Measurements from ENCODE around the gene ANKRA2.

ANKRA2 gene

GRCh38 chr5:73591102-73591695 is 25.8 kb upstream of the ANKRA2 start:
- no peak overlapping the region for H3K9ac ChIP-seq (ENCODE audit: low read depth, low read length)
- no peaks in the 10 kb centered on the region for H3K9me3 ChIP-seq (ENCODE audit: control insufficient read depth, insufficient read depth, low read length)
- H3K27me3 ChIP-seq (ENCODE audit: control insufficient read depth, insufficient read depth, low read length), result no peaks in the 10 kb centered on the region
- no peak overlapping the region for H3K4me3 ChIP-seq (ENCODE audit: low read depth, low read length)
- H3K36me3 ChIP-seq (ENCODE audit: control insufficient read depth, insufficient read depth, low read length), result no peaks in the 10 kb centered on the region
- H3K4me1 ChIP-seq (ENCODE audit: control insufficient read depth, insufficient read depth, low read length), result no peaks in the 10 kb centered on the region

- Histone ChIP-seq H3K36me3 (ENCODE audit: control insufficient read depth, insufficient read depth, low read length) (no peaks in the 10 kb centered on the region), H3K4me1 (ENCODE audit: control insufficient read depth, insufficient read depth, low read length) (no peaks in the 10 kb centered on the region), H3K4me3 (ENCODE audit: low read depth, low read length) (no peak overlapping the region), H3K9ac (ENCODE audit: low read depth, low read length) (no peak overlapping the region), H3K27me3 (ENCODE audit: control insufficient read depth, insufficient read depth, low read length) (no peaks in the 10 kb centered on the region), H3K9me3 (ENCODE audit: control insufficient read depth, insufficient read depth, low read length) (no peaks in the 10 kb centered on the region)
These were observed 22.5 kb upstream of the ANKRA2 start for GRCh38 chr5:73587923-73588322.

- Histone ChIP-seq H3K4me1 (ENCODE audit: control insufficient read depth, insufficient read depth, low read length) (no peaks in the 10 kb centered on the region), H3K27me3 (ENCODE audit: control insufficient read depth, insufficient read depth, low read length) (no peaks in the 10 kb centered on the region), H3K36me3 (ENCODE audit: control insufficient read depth, insufficient read depth, low read length) (peaks cover 2% of the 10 kb centered on the region), H3K9me3 (ENCODE audit: control insufficient read depth, insufficient read depth, low read length) (no peaks in the 10 kb centered on the region), H3K4me3 (ENCODE audit: low read depth, low read length) (no peak overlapping the region), H3K9ac (ENCODE audit: low read depth, low read length) (no peak overlapping the region)
These were observed 17.1 kb upstream of the ANKRA2 start for GRCh38 chr5:73582285-73583145.

GRCh38 chr5:73565969-73566547 is 619 bp upstream of the ANKRA2 start:
- H3K9ac ChIP-seq (ENCODE audit: low read depth, low read length), result peak overlapping the region; percentile 92
- H3K27me3 ChIP-seq (ENCODE audit: control insufficient read depth, insufficient read depth, low read length), result no peaks in the 10 kb centered on the region
- H3K36me3 ChIP-seq (ENCODE audit: control insufficient read depth, insufficient read depth, low read length), result peaks cover 3% of the 10 kb centered on the region
- no peaks in the 10 kb centered on the region for H3K9me3 ChIP-seq (ENCODE audit: control insufficient read depth, insufficient read depth, low read length)
- H3K4me1 ChIP-seq (ENCODE audit: control insufficient read depth, insufficient read depth, low read length), result peaks cover 3% of the 10 kb centered on the region
- peak overlapping the region; percentile 98 for H3K4me3 ChIP-seq (ENCODE audit: low read depth, low read length)

GRCh38 chr5:73564675-73565074 is 764 bp downstream of the ANKRA2 start:
- no peaks in the 10 kb centered on the region for H3K36me3 ChIP-seq (ENCODE audit: control insufficient read depth, insufficient read depth, low read length)
- peak overlapping the region; percentile 98 for H3K4me3 ChIP-seq (ENCODE audit: low read depth, low read length)
- H3K9ac ChIP-seq (ENCODE audit: low read depth, low read length), result peak overlapping the region; percentile 92
- no peaks in the 10 kb centered on the region for H3K27me3 ChIP-seq (ENCODE audit: control insufficient read depth, insufficient read depth, low read length)
- peaks cover 3% of the 10 kb centered on the region for H3K4me1 ChIP-seq (ENCODE audit: control insufficient read depth, insufficient read depth, low read length)
- no peaks in the 10 kb centered on the region for H3K9me3 ChIP-seq (ENCODE audit: control insufficient read depth, insufficient read depth, low read length)

GRCh38 chr5:73564018-73564417 is 1.4 kb downstream of the ANKRA2 start:
- H3K9ac ChIP-seq (ENCODE audit: low read depth, low read length), result peak overlapping the region; percentile 56
- H3K27me3 ChIP-seq (ENCODE audit: control insufficient read depth, insufficient read depth, low read length), result no peaks in the 10 kb centered on the region
- peak overlapping the region; percentile 98 for H3K4me3 ChIP-seq (ENCODE audit: low read depth, low read length)
- no peaks in the 10 kb centered on the region for H3K9me3 ChIP-seq (ENCODE audit: control insufficient read depth, insufficient read depth, low read length)
- no peaks in the 10 kb centered on the region for H3K36me3 ChIP-seq (ENCODE audit: control insufficient read depth, insufficient read depth, low read length)
- peaks cover 3% of the 10 kb centered on the region for H3K4me1 ChIP-seq (ENCODE audit: control insufficient read depth, insufficient read depth, low read length)

- no peaks in the 10 kb centered on the region for H3K9me3 ChIP-seq (ENCODE audit: control insufficient read depth, insufficient read depth, low read length)
- H3K27me3 ChIP-seq (ENCODE audit: control insufficient read depth, insufficient read depth, low read length), result no peaks in the 10 kb centered on the region
- no peaks in the 10 kb centered on the region for H3K36me3 ChIP-seq (ENCODE audit: control insufficient read depth, insufficient read depth, low read length)
These were observed 6.5 kb downstream of the ANKRA2 start for GRCh38 chr5:73558950-73559349.

GRCh38 chr5:73552642-73553041 is 12.8 kb downstream of the ANKRA2 start:
- Histone ChIP-seq H3K4me3 (ENCODE audit: low read depth, low read length) (no peak overlapping the region), H3K36me3 (ENCODE audit: control insufficient read depth, insufficient read depth, low read length) (no peaks in the 10 kb centered on the region), H3K9me3 (ENCODE audit: control insufficient read depth, insufficient read depth, low read length) (no peaks in the 10 kb centered on the region), H3K4me1 (ENCODE audit: control insufficient read depth, insufficient read depth, low read length) (no peaks in the 10 kb centered on the region), H3K27me3 (ENCODE audit: control insufficient read depth, insufficient read depth, low read length) (no peaks in the 10 kb centered on the region), H3K9ac (ENCODE audit: low read depth, low read length) (no peak overlapping the region)

More at GRCh38 chr5:73558950-73559349, 6.5 kb downstream of the ANKRA2 start:
- Histone ChIP-seq H3K4me1 (ENCODE audit: control insufficient read depth, insufficient read depth, low read length) (no peaks in the 10 kb centered on the region), H3K4me3 (ENCODE audit: low read depth, low read length) (no peak overlapping the region), H3K9ac (ENCODE audit: low read depth, low read length) (no peak overlapping the region)

GRCh38 chr5:73550016-73550415 is 15.4 kb downstream of the ANKRA2 start:
- no peaks in the 10 kb centered on the region for H3K9me3 ChIP-seq (ENCODE audit: control insufficient read depth, insufficient read depth, low read length)
- no peaks in the 10 kb centered on the region for H3K4me1 ChIP-seq (ENCODE audit: control insufficient read depth, insufficient read depth, low read length)
- H3K36me3 ChIP-seq (ENCODE audit: control insufficient read depth, insufficient read depth, low read length), result no peaks in the 10 kb centered on the region
- H3K4me3 ChIP-seq (ENCODE audit: low read depth, low read length), result no peak overlapping the region
- no peaks in the 10 kb centered on the region for H3K27me3 ChIP-seq (ENCODE audit: control insufficient read depth, insufficient read depth, low read length)
- no peak overlapping the region for H3K9ac ChIP-seq (ENCODE audit: low read depth, low read length)

- Histone ChIP-seq H3K4me1 (ENCODE audit: control insufficient read depth, insufficient read depth, low read length) (peaks cover 6% of the 10 kb centered on the region), H3K9ac (ENCODE audit: low read depth, low read length) (no peak overlapping the region)
These were observed 20.0 kb downstream of the ANKRA2 start for GRCh38 chr5:73545403-73545779.

GRCh38 chr5:73544429-73545402 is 20.7 kb downstream of the ANKRA2 start:
- Histone ChIP-seq H3K4me1 (ENCODE audit: control insufficient read depth, insufficient read depth, low read length) (peaks cover 6% of the 10 kb centered on the region), H3K4me3 (ENCODE audit: low read depth, low read length) (no peak overlapping the region), H3K9me3 (ENCODE audit: control insufficient read depth, insufficient read depth, low read length) (no peaks in the 10 kb centered on the region), H3K27me3 (ENCODE audit: control insufficient read depth, insufficient read depth, low read length) (no peaks in the 10 kb centered on the region), H3K36me3 (ENCODE audit: control insufficient read depth, insufficient read depth, low read length) (no peaks in the 10 kb centered on the region), H3K9ac (ENCODE audit: low read depth, low read length) (no peak overlapping the region)

More at GRCh38 chr5:73545403-73545779, 20.0 kb downstream of the ANKRA2 start:
- Histone ChIP-seq H3K27me3 (ENCODE audit: control insufficient read depth, insufficient read depth, low read length) (no peaks in the 10 kb centered on the region), H3K9me3 (ENCODE audit: control insufficient read depth, insufficient read depth, low read length) (no peaks in the 10 kb centered on the region), H3K36me3 (ENCODE audit: control insufficient read depth, insufficient read depth, low read length) (no peaks in the 10 kb centered on the region), H3K4me3 (ENCODE audit: low read depth, low read length) (no peak overlapping the region)
